Keratinocyte (primary cell): ENCODE data around the gene MAP1S. TPM values are rescaled to one million over a fixed set of nuclear protein-coding genes. Genes with fewer than 3 reads are reported as not detected.

Experiments used
- DNase-seq: peaks from one replicate; pipeline ENCODE4 v3.0.0-alpha.2; 2011; ENCODE audit warnings: low read depth, missing footprints, low spot score
- FAIRE-seq: peaks from 2 replicates; lab custom pipeline; 2011; peaks lifted over from hg19 to GRCh38; lab: Jason Lieb, UNC
- H2AFZ ChIP-seq: 2 replicates; pipeline ENCODE4 v1.6.0; 2012; ENCODE audit warnings: low read length, control low read depth, inconsistent platforms; ENCODE audit not compliant: control insufficient read depth
- H3K27ac ChIP-seq: 2 replicates; pipeline ENCODE4 v1.5.1; 2011; ENCODE audit warnings: low read length; ENCODE audit not compliant: control insufficient read depth, insufficient read depth
- H3K27me3 ChIP-seq: 3 replicates; pipeline ENCODE4 v1.6.0; 2011; ENCODE audit warnings: low read length; ENCODE audit not compliant: control insufficient read depth, insufficient read depth; ENCODE audit errors: extremely low read depth
- H3K36me3 ChIP-seq, 2 experiments: 2 replicates in 1 of 2; 3 replicates in 1 of 2; pipeline ENCODE4 v1.5.1; 2011; ENCODE audit warnings: low read length in 2 of 2, mild to moderate bottlenecking in 1 of 2; ENCODE audit not compliant: control insufficient read depth in 2 of 2, insufficient read depth in 2 of 2; ENCODE audit errors: extremely low read depth in 1 of 2
- H3K4me1 ChIP-seq: 3 replicates; pipeline ENCODE4 v1.5.1; 2011; ENCODE audit warnings: low read length; ENCODE audit not compliant: control insufficient read depth, insufficient read depth; ENCODE audit errors: extremely low read depth
- H3K4me2 ChIP-seq: 3 replicates; pipeline ENCODE4 v1.6.0; 2011; ENCODE audit warnings: low read depth, low read length; ENCODE audit not compliant: control insufficient read depth, insufficient read depth; ENCODE audit errors: extremely low read depth
- H3K4me3 ChIP-seq, 3 experiments: fragments of 200-600 bp in 1 of 3; sonication (generic) in 1 of 3; 2 replicates in 2 of 3; 3 replicates in 1 of 3; pipeline ENCODE4 v1.5.1; 2011 to 2016; ENCODE audit warnings: low read length in 3 of 3, mild to moderate bottlenecking in 3 of 3, control low read depth in 2 of 3, inconsistent platforms in 1 of 3, low read depth in 1 of 3, mixed read lengths in 1 of 3, mixed run types in 1 of 3, moderate library complexity in 1 of 3; ENCODE audit not compliant: control insufficient read depth in 2 of 3, insufficient read depth in 2 of 3; ENCODE audit errors: extremely low read depth in 1 of 3
- H3K79me2 ChIP-seq: 2 replicates; pipeline ENCODE4 v1.6.0; 2012; ENCODE audit warnings: low read length; ENCODE audit not compliant: control insufficient read depth, insufficient read depth
- H3K9ac ChIP-seq: 3 replicates; pipeline ENCODE4 v1.6.0; 2011; ENCODE audit warnings: low read length; ENCODE audit not compliant: control insufficient read depth, insufficient read depth; ENCODE audit errors: extremely low read depth
- H3K9me1 ChIP-seq: 3 replicates; pipeline ENCODE4 v1.6.0; 2011; ENCODE audit warnings: low read length; ENCODE audit not compliant: control insufficient read depth, insufficient read depth; ENCODE audit errors: extremely low read depth
- H3K9me3 ChIP-seq: 2 replicates; pipeline ENCODE4 v1.5.1; 2012; ENCODE audit warnings: low read depth, low read length; ENCODE audit not compliant: control insufficient read depth
- H4K20me1 ChIP-seq: 3 replicates; pipeline ENCODE4 v1.6.0; 2011; ENCODE audit warnings: low read length; ENCODE audit not compliant: control insufficient read depth, insufficient read depth; ENCODE audit errors: extremely low read depth
- CTCF ChIP-seq, 3 experiments: IDR thresholded peaks in 1 of 3; conservative IDR thresholded peaks in 1 of 3; optimal IDR thresholded peaks in 1 of 3; 2 replicates in 2 of 3; 3 replicates in 1 of 3; pipeline versions ENCODE3 to v1.5.1; 2011; ENCODE audit warnings: low read length in 3 of 3, mild to moderate bottlenecking in 3 of 3, moderate library complexity in 2 of 3, control low read depth in 1 of 3, inconsistent platforms in 1 of 3; ENCODE audit not compliant: insufficient read depth in 2 of 3; ENCODE audit errors: extremely low read depth in 1 of 3
- EZH2 ChIP-seq: IDR thresholded peaks from one replicate; pipeline ENCODE4 v1.6.1; 2012; ENCODE audit warnings: inconsistent platforms, mild to moderate bottlenecking, low read length, moderate library complexity
- dilution Hi-C: fragments of 300-500 bp; cut with MboI; formaldehyde crosslinking; loops from one replicate; pipeline ENCODE4 v1.7.0; 2020; ENCODE audit warnings: low sequenced_read_pairs; ENCODE audit not compliant: extremely low pct_ligation_motif_present
- polyA plus RNA-seq, 5 experiments: library from polyadenylated mRNA; depleted of rRNA in 3 of 5; stranded (reverse) in 3 of 5; stranded (forward) in 1 of 5; unstranded in 1 of 5; fragments of >200 nt; gene quantifications; 1 replicate in 1 of 5; 2 replicates in 3 of 5; 3 replicates in 1 of 5; pipeline versions ENCODE4 v1.2.1 to v1.2.3, GENCODE V29; 2011 to 2012; ENCODE audit warnings: missing spikeins in 2 of 5, low read depth in 1 of 5, low replicate concordance in 1 of 5

The MAP1S gene
- polyA plus RNA-seq, 1 donor (not counting 4 experiments of a cell fraction or from before 2014, with no cell fraction given): 3.7 TPM

DNA sequence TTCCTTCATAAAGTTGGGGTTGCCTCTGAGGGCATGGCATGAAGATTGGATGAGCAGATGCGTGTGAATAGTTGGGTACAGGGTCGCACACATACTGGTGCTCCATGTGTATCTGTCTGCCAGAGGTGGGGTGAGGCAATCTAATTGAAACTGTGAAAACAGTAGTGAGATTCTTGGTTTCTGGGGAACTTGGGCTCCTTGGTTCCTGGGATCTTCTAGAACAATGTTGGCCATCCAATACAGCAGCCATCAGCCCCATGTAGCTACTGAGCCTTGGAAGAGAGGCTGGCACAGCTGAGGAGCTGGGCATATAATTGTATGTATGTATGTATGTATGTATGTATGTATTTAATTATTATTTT, 32.6 kb downstream of the MAP1S start:
- no peak for DNase-seq
- H3K27me3 ChIP-seq: peaks cover 17% of the 10 kb centered on the region
- H3K4me3 ChIP-seq: no peak overlapping the region

DNA sequence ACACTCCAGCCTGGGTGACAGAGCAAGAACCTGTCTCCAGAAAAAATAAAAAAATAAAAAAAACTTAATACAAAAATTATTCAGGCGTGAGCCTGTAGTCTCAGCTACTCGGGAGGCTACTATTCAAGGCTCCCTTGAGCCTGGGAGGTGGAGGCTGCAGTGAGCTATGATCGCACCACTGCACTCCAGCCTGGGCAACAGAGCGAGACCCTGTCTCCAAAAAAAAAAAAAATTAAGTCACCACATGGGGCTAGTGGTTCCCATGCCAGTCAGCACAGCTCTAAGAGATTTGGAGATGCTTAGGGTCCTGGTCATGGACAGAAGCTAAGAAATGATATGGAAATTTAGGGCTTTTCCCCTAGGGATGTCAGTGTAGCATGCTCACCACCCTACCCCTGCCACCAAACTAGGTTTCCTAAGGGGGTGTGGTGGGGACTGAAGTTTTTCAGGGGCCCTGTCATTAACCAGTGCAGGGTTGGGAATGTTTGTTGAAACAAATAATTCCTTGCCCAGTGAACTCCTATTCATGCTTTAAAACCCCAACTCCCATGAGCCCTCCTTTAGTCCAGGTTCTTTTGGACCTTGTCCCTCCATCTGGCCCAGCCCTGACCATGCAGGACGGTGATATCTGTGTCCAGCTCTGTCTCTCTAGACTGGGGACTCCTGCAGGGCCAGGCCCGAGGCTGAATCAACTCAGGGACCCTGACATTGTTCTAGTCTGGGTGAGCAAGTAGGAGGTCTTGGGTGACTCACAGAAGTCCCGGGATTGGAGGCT, 33.8 kb downstream of the MAP1S start:
- Histone ChIP-seq H3K36me3 (no peaks in the 10 kb centered on the region), H3K27ac (no peak overlapping the region), H3K9me1 (no peaks in the 10 kb centered on the region), H3K4me3 (no peak overlapping the region), H3K4me2 (no peak overlapping the region), H3K27me3 (peaks cover 17% of the 10 kb centered on the region), H2AFZ (no peak overlapping the region), H3K4me1 (peaks cover 12% of the 10 kb centered on the region), H3K9me3 (no peaks in the 10 kb centered on the region), H3K79me2 (no peaks in the 10 kb centered on the region), H4K20me1 (no peaks in the 10 kb centered on the region), H3K9ac (no peak overlapping the region)
- dilution Hi-C loops: no loop called here
- DNase-seq (no peak), FAIRE-seq (no peak)
- TF ChIP-seq CTCF (optimal IDR thresholded peaks at IDR 0.05 in 1 of 3, IDR thresholded peaks at IDR 0.05 in 1 of 3, conservative IDR thresholded peaks at IDR 0.05 in 1 of 3; ENCODE audit: extremely low read depth in 1 of 3, insufficient read depth in 2 of 3, low read length in 3 of 3) (no peak), EZH2 (no peak)

More for the DNA sequence above, 32.6 kb downstream of the MAP1S start:
- peaks cover 9% of the 10 kb centered on the region for H3K4me1 ChIP-seq
- no peak overlapping the region for H3K9ac ChIP-seq
- H3K9me3 ChIP-seq: no peaks in the 10 kb centered on the region
- H3K9me1 ChIP-seq: no peaks in the 10 kb centered on the region
- no peaks in the 10 kb centered on the region for H3K36me3 ChIP-seq
- TF ChIP-seq EZH2: no peak
- no peak for FAIRE-seq
- H3K4me2 ChIP-seq: no peak overlapping the region
- H2AFZ ChIP-seq: no peak overlapping the region
- no peaks in the 10 kb centered on the region for H4K20me1 ChIP-seq
- no peaks in the 10 kb centered on the region for H3K79me2 ChIP-seq
- no peak overlapping the region for H3K27ac ChIP-seq
- dilution Hi-C loops: no loop called here
